ENCODE measurements around the gene SLC25A45.

SLC25A45 gene

DNA sequence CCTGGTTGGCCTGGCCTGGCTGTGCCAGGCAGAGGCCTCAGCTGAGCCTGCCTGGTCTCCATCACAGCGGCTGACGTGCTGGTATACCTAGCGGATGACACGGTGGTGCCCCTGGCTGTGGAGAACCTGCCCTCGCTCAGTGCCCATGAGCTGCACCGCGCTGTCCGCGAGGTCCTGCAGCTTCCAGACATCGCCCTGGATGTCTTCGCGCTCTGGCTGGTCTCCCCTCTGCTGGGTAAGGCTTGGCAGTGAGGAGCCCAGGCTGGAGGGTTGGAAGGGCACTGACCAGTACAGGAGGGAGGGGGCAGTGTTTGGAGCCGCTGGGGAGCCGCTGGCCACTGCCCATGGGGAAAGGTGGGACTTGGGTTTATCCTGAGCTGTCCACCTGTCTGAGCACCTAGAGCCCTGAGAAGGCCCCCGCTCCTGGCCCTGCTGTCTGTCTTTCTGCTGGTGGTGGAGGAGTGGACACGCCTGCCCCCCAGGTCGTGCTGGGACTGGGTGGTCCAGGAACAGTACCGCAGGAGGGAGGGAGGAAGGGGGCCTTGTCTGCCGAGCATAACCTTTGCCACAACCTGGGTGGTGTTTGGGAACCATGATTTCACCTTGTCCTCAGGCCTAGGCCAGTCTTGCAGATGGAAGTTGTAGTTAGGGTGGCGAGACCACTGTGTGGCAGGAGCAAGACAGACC, 7.0 kb upstream of the SLC25A45 start:
- peaks cover 25% of the 10 kb centered on the region for H3K36me3 Mint-ChIP-seq
- no peaks in the 10 kb centered on the region for H3K27me3 Mint-ChIP-seq
- peak overlapping the region; percentile 77 for H3K27ac Mint-ChIP-seq
- ATAC-seq: no peak
- peaks cover 80% of the 10 kb centered on the region for H3K4me1 Mint-ChIP-seq
- no peak overlapping the region for H3K4me3 Mint-ChIP-seq
- no peaks in the 10 kb centered on the region for H3K9me3 Mint-ChIP-seq

DNA sequence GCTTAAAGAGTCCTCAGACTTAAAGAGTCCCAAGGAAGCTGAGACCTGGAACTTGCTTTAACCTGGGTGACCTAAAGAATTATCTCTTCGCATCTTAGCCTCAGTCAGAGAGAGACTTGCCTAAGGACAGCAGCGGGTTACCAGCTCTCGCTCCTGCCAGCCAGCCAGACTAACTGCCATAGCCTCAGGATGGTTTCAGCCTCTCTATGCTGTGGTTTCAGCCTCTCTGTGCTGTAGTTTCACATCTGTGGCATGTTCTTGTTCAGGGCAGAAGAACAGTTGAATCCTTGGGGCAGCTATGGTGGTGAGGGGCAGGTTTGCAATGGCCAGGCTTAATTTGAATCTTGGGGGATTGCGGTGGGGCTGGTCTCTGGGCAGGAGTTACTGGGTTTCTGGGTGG, 6.3 kb upstream of the SLC25A45 start:
- no peak for ATAC-seq
- Mint-ChIP-seq H3K27ac (peak overlapping the region; percentile 77), H3K27me3 (no peaks in the 10 kb centered on the region), H3K9me3 (no peaks in the 10 kb centered on the region), H3K4me1 (peaks cover 88% of the 10 kb centered on the region), H3K4me3 (peak overlapping the region; percentile 56), H3K36me3 (peaks cover 25% of the 10 kb centered on the region)

DNA sequence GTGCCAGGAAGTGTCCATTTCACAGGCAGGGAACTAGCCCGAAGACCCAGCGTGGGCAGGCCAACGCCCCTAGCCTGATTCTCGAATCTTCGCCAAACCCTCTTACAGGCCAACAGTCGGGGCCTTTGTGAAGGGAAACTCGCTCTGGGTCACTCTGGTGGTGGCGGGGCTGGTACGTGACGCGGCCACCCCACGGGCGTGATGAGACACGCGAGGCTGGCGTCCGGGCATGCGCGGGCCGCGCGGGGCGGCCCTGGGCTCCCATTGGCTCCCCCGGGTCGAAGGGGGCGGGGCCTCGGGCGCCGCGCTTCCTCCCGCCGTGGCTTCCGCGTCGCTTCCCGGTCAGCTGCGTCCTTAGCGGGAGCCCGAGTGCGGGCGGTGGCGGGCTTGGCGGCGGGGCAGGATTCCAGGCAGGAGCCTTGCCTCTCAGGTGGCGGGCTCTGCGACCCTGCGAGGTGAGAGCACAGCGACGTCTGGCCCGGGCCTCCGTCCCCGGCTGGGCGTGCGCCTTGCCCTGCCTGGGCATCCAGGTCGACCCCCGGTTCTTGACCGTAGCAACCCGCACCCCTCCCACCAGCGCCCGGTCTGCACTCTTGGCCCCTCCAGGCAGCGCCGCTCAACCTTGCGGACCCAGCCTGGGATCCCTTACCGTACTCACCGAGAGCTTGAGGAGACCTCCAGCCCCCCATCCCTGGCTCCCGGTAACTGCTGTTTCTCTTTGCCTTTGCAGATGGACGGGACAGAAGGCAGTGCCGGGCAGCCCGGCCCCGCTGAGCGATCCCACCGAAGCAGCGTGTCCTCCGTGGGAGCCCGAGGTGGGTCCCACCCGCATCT, 4.1 kb upstream of the SLC25A45 start, which contains the start of gene FRMD8:
FRMD8 (plus strand) TSS at position 331 of the 834 bp plus-strand sequence; CDS start at position 731, 400 bp downstream.
- Mint-ChIP-seq H3K9me3 (no peaks in the 10 kb centered on the region), H3K27me3 (no peaks in the 10 kb centered on the region), H3K36me3 (peaks cover 18% of the 10 kb centered on the region), H3K27ac (peak within 1 kb of the TSS; percentile 96), H3K4me3 (peak within 1 kb of the TSS; percentile 98), H3K4me1 (peaks cover 87% of the 10 kb centered on the region)
- peak; percentile 72 for ATAC-seq

DNA sequence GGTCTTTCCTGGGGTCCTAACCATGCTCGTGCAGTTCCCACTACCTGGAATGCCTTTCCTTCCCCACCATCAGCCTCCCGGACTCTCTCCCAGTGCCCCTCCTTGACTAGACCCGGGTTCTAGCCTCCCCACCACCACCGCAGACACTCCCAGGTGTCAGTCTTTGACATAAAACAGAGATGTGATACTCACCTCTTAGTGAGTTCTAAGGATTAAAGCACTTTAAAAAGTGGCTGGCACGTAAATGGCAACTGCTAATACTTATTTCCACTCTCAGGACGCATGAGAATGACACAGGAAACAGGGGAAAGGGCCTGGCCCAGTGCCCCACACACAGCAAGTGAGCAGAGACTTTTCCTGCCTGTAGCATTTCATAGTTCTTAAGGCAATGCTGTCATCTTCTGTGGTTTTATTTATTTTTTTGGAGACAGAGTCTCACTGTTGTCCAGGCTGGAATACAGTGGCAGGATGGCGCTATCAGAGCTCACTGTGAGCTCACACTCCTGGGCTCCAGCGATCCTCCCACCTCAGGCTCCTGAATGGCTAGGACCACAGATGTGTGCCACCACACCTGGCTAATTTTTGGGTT, 1.9 kb upstream of the SLC25A45 start:
- no peak for ATAC-seq
- peak overlapping the region; percentile 96 for H3K27ac Mint-ChIP-seq
- peak overlapping the region; percentile 30 for H3K4me3 Mint-ChIP-seq
- peaks cover 84% of the 10 kb centered on the region for H3K4me1 Mint-ChIP-seq
- H3K9me3 Mint-ChIP-seq: no peaks in the 10 kb centered on the region
- H3K27me3 Mint-ChIP-seq: no peaks in the 10 kb centered on the region
- H3K36me3 Mint-ChIP-seq: peaks cover 9% of the 10 kb centered on the region

DNA sequence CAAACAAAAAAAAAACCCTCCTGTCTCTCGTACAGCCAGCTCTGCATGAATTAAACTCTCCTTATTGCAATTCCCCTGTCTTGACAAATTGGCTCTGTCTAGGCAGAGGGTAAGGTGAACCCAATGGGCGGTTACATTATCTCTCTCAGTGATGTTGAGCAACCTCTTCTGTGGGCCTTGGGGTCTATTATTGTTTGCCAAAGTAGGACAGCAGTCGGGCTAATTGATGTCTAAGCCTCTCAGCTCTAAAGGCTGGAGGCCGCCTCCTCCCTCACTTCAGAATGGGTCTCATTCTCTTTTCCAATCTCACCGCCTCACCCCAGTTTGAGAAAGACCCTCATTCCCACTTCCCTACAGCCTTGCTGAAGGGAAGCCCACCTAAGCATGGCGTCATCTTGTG, 1.3 kb upstream of the SLC25A45 start:
- Mint-ChIP-seq H3K4me1 (peaks cover 79% of the 10 kb centered on the region), H3K4me3 (peak overlapping the region; percentile 7), H3K27me3 (no peaks in the 10 kb centered on the region), H3K27ac (peak overlapping the region; percentile 96), H3K9me3 (no peaks in the 10 kb centered on the region), H3K36me3 (peaks cover 4% of the 10 kb centered on the region)
- no peak for ATAC-seq

DNA sequence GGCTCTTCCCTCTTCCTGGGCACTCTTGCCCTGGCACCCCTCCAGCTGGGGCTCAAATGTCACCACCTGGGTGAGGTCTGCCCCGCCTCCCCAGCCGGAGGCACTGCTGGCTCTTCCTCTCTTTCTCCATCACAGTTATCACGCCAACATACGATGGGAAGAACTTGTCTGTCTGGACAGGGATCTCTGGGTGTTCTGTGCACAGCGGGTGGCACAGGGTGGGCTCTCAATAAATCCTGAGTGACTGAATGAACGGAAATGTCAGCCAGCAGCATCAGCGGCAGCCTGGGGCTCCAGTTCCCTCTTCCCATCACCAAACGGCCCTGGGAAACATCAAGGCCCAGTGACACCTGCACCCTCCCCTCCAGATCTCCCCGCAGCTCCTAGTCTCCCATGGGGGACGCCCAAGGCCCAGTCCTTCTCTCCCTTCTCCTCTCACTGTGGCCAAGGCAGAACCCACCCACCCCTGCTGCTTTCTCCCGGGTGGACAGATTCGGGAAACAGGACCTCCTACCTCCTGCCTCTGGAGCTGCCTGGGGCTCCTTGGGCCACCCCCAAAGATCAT, 440 bp upstream of the SLC25A45 start:
- ATAC-seq: no peak
- no peaks in the 10 kb centered on the region for H3K36me3 Mint-ChIP-seq
- peak overlapping the region; percentile 81 for H3K4me3 Mint-ChIP-seq
- H3K27me3 Mint-ChIP-seq: no peaks in the 10 kb centered on the region
- H3K4me1 Mint-ChIP-seq: peaks cover 79% of the 10 kb centered on the region
- H3K9me3 Mint-ChIP-seq: no peaks in the 10 kb centered on the region
- H3K27ac Mint-ChIP-seq: peak overlapping the region; percentile 96

DNA sequence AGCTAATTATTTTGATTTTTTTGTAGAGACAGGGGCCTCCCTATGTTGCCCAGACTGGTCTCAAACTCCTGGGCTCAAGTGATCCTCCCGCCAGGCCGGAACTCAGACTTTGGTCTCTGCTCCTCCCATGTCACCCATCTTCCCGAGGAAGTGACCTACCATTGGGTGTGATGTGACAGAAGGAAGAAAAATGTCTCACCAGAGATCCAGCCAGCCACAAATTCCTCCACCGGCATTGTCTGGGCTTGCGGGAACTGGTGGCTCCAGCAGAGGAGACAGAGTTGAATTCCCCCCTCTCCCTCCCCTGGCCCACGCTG, 772 bp downstream of the SLC25A45 start:
- Mint-ChIP-seq H3K27ac (peak overlapping the region; percentile 96), H3K9me3 (no peaks in the 10 kb centered on the region), H3K4me3 (peak overlapping the region; percentile 81), H3K4me1 (peaks cover 75% of the 10 kb centered on the region), H3K27me3 (no peaks in the 10 kb centered on the region), H3K36me3 (no peaks in the 10 kb centered on the region)
- ATAC-seq: no peak

DNA sequence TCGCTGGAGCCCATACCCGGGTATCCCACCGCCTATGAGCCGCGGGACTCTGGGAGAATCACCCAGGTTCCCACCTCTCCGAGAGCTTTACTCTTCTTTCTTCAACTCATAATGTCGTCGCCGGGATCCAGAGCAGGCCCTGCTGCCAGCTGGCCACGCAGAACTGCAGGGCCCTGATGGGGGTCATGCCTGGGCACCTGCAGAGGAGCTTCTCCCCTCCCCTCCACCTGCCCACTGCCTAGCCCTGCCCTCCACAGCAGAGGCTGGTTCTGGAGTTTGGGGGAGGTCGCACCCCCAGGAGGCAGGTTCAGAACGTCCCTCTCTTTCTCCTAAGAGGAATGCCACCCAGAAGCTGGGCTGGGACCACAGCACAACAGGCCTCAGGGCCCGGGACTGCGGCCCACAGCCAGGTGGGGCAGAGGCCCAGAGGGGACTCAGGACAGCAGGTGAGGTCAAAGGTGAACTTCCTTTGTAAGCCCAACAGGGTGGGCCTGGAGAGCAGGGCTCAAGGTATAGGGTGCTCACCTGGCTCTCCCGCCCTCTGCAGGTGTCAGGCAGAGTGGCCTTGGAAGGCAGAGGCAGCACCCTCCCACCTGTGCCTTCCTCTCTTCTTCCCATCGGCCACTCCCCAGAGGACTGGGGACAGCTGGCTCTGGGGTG, 1.9 kb downstream of the SLC25A45 start:
- no peaks in the 10 kb centered on the region for H3K27me3 Mint-ChIP-seq
- no peak overlapping the region for H3K4me3 Mint-ChIP-seq
- H3K4me1 Mint-ChIP-seq: peaks cover 70% of the 10 kb centered on the region
- H3K36me3 Mint-ChIP-seq: no peaks in the 10 kb centered on the region
- no peak for ATAC-seq
- H3K27ac Mint-ChIP-seq: peak overlapping the region; percentile 96
- H3K9me3 Mint-ChIP-seq: no peaks in the 10 kb centered on the region

DNA sequence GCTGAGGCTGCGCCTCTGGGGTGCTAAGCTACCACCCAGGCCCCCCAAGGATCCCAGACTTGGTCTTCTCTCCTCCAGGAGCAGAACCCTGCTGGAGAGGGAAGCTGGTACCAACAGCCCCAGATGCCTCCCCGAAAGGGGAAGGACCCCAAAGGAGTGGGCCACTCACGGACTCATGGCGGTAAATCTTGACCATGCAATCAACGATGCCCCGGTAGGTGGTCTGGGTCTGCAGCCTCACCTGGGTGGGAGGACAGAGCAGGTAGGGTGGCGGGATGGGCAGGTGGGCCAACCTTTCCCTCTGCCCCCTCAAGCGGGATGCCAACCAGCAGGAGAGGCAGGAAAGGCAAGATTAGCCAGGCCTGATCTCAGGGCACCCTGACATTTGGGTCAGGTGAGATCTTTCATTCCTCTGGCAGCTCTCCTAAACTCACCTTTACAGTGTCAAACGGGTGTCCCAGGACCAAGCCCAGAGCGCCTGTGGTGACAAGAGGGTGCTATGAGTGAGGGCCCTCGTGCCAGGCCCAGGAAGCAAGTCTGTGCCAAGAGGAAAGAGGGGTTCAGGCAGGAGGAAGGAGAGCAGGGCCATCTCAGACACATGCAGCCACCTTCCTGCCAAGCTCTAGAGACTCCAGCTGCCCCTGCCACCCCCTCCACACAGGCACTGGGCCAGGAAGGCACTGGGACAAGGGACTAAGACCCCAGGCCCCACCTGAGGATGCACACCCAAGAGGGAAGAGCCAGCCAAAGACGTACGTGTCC, 2.6 kb downstream of the SLC25A45 start:
- Mint-ChIP-seq H3K4me1 (peaks cover 63% of the 10 kb centered on the region), H3K27ac (peak overlapping the region; percentile 96), H3K27me3 (no peaks in the 10 kb centered on the region), H3K9me3 (no peaks in the 10 kb centered on the region), H3K4me3 (no peak overlapping the region), H3K36me3 (no peaks in the 10 kb centered on the region)
- no peak for ATAC-seq

DNA sequence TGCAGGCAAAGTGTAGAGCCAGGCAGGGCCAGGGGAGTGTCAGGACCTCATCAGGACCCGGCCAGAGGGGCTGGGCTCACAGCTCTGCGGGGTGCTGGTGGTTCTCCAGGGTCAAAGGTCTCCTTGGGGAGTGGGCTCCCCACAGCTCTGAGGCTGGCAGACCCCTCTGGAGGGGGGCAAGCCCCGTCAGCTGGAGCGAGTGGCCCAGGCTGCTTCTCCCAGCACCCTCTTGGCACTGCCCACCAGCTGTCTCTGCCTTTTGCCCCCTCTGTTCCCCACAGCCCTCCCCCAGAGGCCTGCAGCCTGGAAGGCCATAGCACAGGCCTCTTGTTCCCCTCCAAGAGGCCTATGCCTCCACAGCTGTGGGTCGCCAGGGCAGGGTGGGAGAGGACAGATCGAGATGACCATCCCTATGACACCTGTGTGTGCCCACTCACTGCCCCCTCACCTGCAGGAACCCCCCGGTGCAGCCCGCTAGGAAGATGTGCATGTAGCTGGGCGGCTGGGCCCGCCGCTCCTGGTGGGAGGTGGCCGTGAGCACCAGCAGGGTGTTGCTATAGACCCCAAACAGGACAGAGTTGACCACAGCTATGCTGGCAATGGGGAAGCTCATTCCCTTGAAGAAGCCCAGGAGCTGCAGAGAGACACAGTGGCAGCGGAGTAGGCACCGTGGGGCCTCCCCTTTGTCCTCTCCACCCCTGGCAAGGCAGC, 3.4 kb downstream of the SLC25A45 start:
- peaks cover 55% of the 10 kb centered on the region for H3K4me1 Mint-ChIP-seq
- H3K4me3 Mint-ChIP-seq: no peak overlapping the region
- no peaks in the 10 kb centered on the region for H3K9me3 Mint-ChIP-seq
- no peaks in the 10 kb centered on the region for H3K27me3 Mint-ChIP-seq
- no peaks in the 10 kb centered on the region for H3K36me3 Mint-ChIP-seq
- ATAC-seq: no peak
- H3K27ac Mint-ChIP-seq: peak overlapping the region; percentile 96

DNA sequence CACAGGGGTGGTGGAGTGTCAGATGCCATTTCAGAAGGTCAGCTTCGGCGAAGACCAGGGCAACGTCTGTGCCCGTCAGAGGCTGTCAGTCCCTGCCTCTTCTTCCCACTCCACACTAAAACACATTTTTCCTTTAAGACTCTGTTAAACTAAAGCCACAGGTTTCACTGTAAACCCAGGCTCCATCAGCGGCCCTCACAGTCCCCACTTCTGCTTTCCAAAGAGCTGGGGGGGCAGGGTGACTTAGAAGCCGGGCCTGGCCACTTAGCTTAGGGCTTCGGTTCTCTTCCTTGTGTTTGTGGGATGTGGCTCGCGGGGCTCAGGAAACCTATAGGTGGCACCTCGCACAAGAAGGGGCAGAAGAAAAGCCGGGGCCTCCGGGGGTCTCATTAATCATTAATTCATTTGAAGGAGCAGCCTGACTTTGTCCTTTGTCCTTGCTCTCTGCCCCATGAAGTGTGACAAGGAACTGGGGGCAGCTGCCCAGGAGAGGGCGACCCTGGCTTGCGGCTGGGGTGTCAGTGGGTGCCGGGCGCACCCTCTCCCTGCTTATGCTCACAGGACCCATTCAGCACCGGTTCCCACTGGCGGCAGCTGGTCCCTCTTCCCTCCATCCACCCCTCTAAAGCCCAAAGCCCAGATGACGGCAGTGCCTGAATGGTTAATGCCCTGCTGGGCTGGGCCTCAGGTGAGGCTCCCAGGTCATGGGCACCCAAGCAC, 4.1 kb downstream of the SLC25A45 start:
- ATAC-seq: peak; percentile 57
- Mint-ChIP-seq H3K9me3 (no peaks in the 10 kb centered on the region), H3K36me3 (no peaks in the 10 kb centered on the region), H3K27ac (peak overlapping the region; percentile 96), H3K4me1 (peaks cover 48% of the 10 kb centered on the region), H3K27me3 (no peaks in the 10 kb centered on the region), H3K4me3 (peak overlapping the region; percentile 35)

DNA sequence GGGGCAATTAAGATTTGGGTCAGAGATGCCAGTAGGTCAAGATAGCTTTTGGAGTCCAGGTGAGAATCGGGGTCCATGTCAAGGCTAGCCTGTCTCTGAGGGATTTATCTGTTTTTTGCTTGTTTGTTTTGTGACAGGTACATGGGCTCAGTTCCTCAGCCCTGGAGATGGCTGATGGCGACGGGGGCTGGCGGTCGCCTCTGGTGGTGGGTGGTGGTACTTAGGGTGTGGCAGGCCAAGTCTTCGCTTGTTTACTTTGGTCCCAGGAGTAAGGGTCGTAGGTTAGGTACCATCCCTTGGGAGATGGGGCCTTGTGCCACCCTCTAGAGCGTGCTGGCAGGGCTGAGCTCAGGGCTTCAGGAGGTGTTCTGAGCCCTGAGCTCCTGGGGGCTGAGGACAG, 4.7 kb downstream of the SLC25A45 start:
- no peak for ATAC-seq
- Mint-ChIP-seq H3K27me3 (no peaks in the 10 kb centered on the region), H3K9me3 (no peaks in the 10 kb centered on the region), H3K36me3 (no peaks in the 10 kb centered on the region), H3K4me3 (no peak overlapping the region), H3K27ac (peak overlapping the region; percentile 96), H3K4me1 (peaks cover 42% of the 10 kb centered on the region)

DNA sequence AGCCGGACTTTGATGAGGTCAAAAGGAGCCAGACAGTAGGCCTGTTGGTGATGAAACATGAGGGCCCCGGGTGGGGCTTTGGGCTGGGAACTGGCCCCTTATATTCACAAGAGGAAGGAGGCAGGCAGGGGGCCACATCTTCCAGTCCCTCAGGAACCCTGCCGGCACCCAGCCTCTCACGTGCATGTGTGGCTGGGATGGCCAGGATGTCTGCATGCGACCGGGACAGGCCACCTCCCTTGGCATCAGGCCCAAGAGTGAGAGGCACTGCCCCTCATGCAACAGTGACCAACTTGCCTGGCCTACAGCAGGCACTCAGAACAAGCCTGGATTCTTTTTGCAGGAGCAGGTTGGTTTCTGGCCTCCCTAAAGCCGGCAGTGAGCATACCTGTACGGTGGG, 5.4 kb downstream of the SLC25A45 start:
- H3K27ac Mint-ChIP-seq: peak overlapping the region; percentile 96

More for the DNA sequence above, 5.4 kb downstream of the SLC25A45 start:
- no peak overlapping the region for H3K4me3 Mint-ChIP-seq
- H3K9me3 Mint-ChIP-seq: no peaks in the 10 kb centered on the region
- H3K36me3 Mint-ChIP-seq: no peaks in the 10 kb centered on the region
- no peak for ATAC-seq
- peaks cover 37% of the 10 kb centered on the region for H3K4me1 Mint-ChIP-seq
- H3K27me3 Mint-ChIP-seq: no peaks in the 10 kb centered on the region
